Smooth muscle cell of the brain vasculature (primary cell): ENCODE measurements around the gene FAM185A.
"Not testable (repeated sequence)": the region's sequence is repeated elsewhere in the genome, so short reads cannot be mapped to it uniquely, and the experiment has no call there.

ENCODE experiments used
- DNase-seq: peaks from one replicate; pipeline ENCODE4 v3.0.0-alpha.2; 2012; ENCODE audit warnings: low read depth, low spot score

The FAM185A gene

GRCh38 chr7:102778663-102779062 lies 29.9 kb downstream of the FAM185A start:
- not testable (repeated sequence) for DNase-seq

GRCh38 chr7:102780926-102781325 lies 32.1 kb downstream of the FAM185A start:
- not testable (repeated sequence) for DNase-seq

GRCh38 chr7:102788770-102789169 lies 40.0 kb downstream of the FAM185A start:
- DNase-seq: not testable (repeated sequence)

- DNase-seq: not testable (repeated sequence)
Observed at GRCh38 chr7:102790364-102791100, 41.7 kb downstream of the FAM185A start.

- not testable (repeated sequence) for DNase-seq
Observed at GRCh38 chr7:102791367-102791766, 42.6 kb downstream of the FAM185A start.

GRCh38 chr7:102791831-102792230 lies 43.0 kb downstream of the FAM185A start:
- DNase-seq: not testable (repeated sequence)

- not testable (repeated sequence) for DNase-seq
Observed at GRCh38 chr7:102794567-102794966, 45.8 kb downstream of the FAM185A start.

GRCh38 chr7:102795987-102796595 lies 47.3 kb downstream of the FAM185A start:
- DNase-seq: not testable (repeated sequence)

GRCh38 chr7:102806613-102807012 lies 57.8 kb downstream of the FAM185A start:
- DNase-seq: no peak

GRCh38 chr7:102810916-102811315 lies 62.1 kb downstream of the FAM185A start:
- no peak for DNase-seq

- no peak for DNase-seq
Observed at GRCh38 chr7:102811942-102812678, 63.3 kb downstream of the FAM185A start.

- DNase-seq: no peak
Observed at GRCh38 chr7:102813191-102814024, 64.6 kb downstream of the FAM185A start.

GRCh38 chr7:102814025-102814471 lies 65.2 kb downstream of the FAM185A start:
- DNase-seq: no peak

GRCh38 chr7:102817616-102818573 lies 69.1 kb downstream of the FAM185A start:
- no peak for DNase-seq

- no peak for DNase-seq
Observed at GRCh38 chr7:102819151-102819550, 70.4 kb downstream of the FAM185A start.

GRCh38 chr7:102821994-102822747 lies 73.4 kb downstream of the FAM185A start:
- no peak for DNase-seq

GRCh38 chr7:102823390-102824119 lies 74.8 kb downstream of the FAM185A start:
- no peak for DNase-seq

GRCh38 chr7:102828286-102828685 lies 79.5 kb downstream of the FAM185A start:
- DNase-seq: no peak

GRCh38 chr7:102829075-102829474 lies 80.3 kb downstream of the FAM185A start:
- DNase-seq: no peak
